ENCODE results near the gene P2RY13. TPM values are rescaled to one million over a fixed set of nuclear protein-coding genes. Genes with fewer than 3 reads are reported as not detected.

The P2RY13 gene
- total RNA-seq, 2 experiments from 2014 or later, result not detected

DNA sequence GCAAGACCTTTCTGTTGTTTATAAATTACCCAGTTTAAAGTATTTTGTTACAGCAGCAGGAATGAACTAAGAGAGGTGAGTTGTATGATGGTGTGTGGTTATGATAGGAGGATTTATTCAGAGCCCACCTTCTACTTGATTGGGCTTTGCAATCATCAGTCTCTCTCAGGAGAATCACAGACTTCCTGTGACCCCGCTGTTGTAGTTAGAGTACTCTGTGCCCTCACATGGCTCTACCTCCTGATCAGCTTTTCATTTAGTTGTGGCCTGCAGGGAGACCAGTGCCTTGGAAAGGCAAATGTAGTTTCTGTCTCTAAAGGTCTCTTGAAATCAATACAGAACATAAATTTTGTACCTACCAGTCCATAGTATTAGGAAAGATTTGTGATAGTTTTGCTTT, 43.4 kb downstream of the P2RY13 start:
- Mint-ChIP-seq H3K4me1 (ENCODE audit: low read depth) (peaks cover 27% of the 10 kb centered on the region), H3K36me3 (ENCODE audit: low read depth) (no peaks in the 10 kb centered on the region), H3K27ac (no peak overlapping the region), H3K9me3 (ENCODE audit: insufficient read depth) (no peaks in the 10 kb centered on the region), H3K4me3 (no peak overlapping the region), H3K27me3 (ENCODE audit: low read depth) (no peaks in the 10 kb centered on the region)
- ATAC-seq (no peak), DNase-seq (no peak)
- ChIA-PET CTCF (interaction anchor here (1.0 to 6.6 kb wide), 6 partner anchors 8 to 123 kb away, joined by 4 to 67 read pairs (median 6); partner anchors contain the start of genes P2RY13 and P2RY14), POLR2A (no interaction called here)

DNA sequence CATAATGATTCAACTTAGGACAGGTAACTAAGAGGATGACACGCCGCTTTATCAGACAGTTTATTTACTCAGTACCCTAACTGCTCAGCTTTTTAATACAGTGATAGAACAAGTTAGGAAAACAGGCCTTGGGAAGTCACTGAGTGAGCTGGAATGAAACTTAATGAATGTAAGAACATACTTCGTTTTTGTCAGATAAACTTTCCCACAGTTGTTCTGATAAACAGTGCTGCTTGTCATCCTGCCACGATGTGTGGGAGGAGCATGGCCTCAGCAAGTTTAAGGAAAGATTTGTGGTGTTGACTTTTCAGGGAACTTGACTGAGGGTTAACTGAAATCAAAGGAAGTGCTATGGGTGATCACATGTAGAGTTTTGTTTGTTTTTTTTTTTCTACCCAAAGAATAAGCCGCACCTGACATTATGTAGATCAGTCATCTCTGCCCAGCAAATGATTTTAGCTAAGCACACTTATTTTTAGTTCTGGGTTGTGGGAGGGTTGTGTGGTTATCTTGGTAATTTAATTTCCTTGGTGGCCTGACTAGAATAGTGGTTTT, 45.4 kb downstream of the P2RY13 start:
- ATAC-seq (peak; percentile 70), DNase-seq (no peak)
- Mint-ChIP-seq H3K27me3 (ENCODE audit: low read depth) (no peaks in the 10 kb centered on the region), H3K36me3 (ENCODE audit: low read depth) (no peaks in the 10 kb centered on the region), H3K27ac (peak overlapping the region; percentile 10), H3K4me1 (ENCODE audit: low read depth) (peaks cover 40% of the 10 kb centered on the region), H3K9me3 (ENCODE audit: insufficient read depth) (no peaks in the 10 kb centered on the region), H3K4me3 (no peak overlapping the region)
- POLR2A ChIA-PET, result interaction anchor here (1.3 kb wide), 1 partner anchor 56 kb away, joined by 3 read pairs; no protein-coding TSS in a partner anchor
- CTCF ChIA-PET, result interaction anchor here (0.7 to 6.6 kb wide), 10 partner anchors 16 to 147 kb away, joined by 3 to 67 read pairs (median 4); no protein-coding TSS in a partner anchor

DNA sequence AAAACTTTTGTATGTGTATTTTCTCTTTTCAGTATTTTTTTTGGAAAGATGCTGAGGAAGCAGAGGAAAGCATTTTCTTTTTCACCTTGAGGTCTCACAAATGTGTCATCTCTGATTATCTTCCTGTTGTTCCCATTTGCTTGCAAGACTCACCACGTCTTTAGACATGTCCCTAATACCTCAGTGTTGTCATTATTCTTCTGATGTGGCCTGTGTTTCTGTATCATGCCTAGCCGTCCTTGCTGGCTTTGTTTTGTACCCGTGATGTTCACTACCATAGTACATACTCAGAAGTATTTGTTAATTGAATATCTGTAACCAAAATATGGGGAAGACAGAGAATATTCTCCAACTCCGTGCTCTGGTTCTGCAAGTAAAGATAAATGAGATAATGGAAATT, 46.0 kb downstream of the P2RY13 start:
- Mint-ChIP-seq H3K4me3 (no peak overlapping the region), H3K36me3 (ENCODE audit: low read depth) (no peaks in the 10 kb centered on the region), H3K4me1 (ENCODE audit: low read depth) (peaks cover 46% of the 10 kb centered on the region), H3K27ac (peak overlapping the region; percentile 60), H3K9me3 (ENCODE audit: insufficient read depth) (no peaks in the 10 kb centered on the region), H3K27me3 (ENCODE audit: low read depth) (no peaks in the 10 kb centered on the region)
- DNase-seq (no peak), ATAC-seq (peak; percentile 38)
- ChIA-PET CTCF (interaction anchor here (0.8 to 9.6 kb wide), 9 partner anchors 54 to 127 kb away, joined by 4 to 408 read pairs (median 8); no protein-coding TSS in a partner anchor), POLR2A (interaction anchor here (1.3 kb wide), 1 partner anchor 55 kb away, joined by 3 read pairs; no protein-coding TSS in a partner anchor)

DNA sequence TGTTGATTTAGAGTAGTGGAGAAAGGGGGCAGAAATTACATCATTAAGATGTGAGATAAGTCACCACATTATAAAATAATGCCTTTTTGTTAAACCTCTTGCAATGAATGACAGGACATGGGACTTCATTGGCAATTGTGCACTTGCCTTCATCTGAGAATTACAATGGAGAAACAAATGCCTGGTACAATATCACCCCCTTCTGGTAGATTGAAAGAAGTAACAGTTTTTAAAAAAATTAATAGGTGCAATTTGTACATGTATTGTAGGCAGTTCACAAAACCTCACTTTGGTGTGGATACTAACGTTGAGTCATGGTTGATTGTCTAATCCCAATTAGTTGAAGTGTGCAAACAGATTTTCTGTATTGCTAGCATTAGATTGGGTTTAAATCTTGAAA, 46.4 kb downstream of the P2RY13 start:
- POLR2A ChIA-PET, result interaction anchor here (1.1 kb wide), 1 partner anchor 54 kb away, joined by 3 read pairs; no protein-coding TSS in a partner anchor
- no peak for DNase-seq
- H3K9me3 Mint-ChIP-seq (ENCODE audit: insufficient read depth), result no peaks in the 10 kb centered on the region

DNA sequence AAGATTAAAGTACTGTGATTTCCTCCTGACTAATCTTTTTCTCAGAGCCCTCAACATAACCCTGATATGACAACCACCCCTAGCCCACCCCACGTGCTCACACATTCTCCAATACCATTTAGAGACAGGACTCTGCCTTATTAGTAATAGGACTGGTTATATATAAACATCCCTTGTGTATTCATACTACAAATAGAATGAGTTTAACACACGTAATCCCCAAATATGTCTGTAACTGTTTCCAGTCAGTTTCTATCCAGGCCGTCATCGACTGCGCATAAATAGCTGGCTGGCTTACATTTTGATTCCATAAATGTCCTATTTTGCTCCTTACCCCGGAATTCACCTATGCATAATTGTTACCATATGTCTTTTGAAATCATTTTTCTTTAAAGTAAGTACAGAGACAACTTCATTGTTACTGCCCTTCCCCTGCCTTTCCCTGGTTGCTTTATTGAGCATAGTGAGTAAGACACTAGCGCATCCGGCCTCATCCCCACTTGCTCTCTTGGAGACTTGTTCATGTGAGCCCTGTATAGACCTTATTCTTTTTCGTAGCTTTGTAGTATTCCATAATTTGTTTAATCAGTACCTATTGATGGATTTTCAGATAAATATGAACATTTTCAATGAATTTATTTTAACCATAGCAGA, 47.6 kb downstream of the P2RY13 start:
- POLR2A ChIA-PET, result interaction anchor here (0.6 to 1.1 kb wide), 2 partner anchors 53 to 885 kb away, joined by 3 read pairs; no protein-coding TSS in a partner anchor
- no peaks in the 10 kb centered on the region for H3K9me3 Mint-ChIP-seq (ENCODE audit: insufficient read depth)
- H3K27me3 Mint-ChIP-seq (ENCODE audit: low read depth), result no peaks in the 10 kb centered on the region
- ATAC-seq, result no peak
- H3K4me1 Mint-ChIP-seq (ENCODE audit: low read depth), result peaks cover 56% of the 10 kb centered on the region
- H3K36me3 Mint-ChIP-seq (ENCODE audit: low read depth), result no peaks in the 10 kb centered on the region
- DNase-seq, result no peak
- no peak overlapping the region for H3K4me3 Mint-ChIP-seq
- CTCF ChIA-PET, result interaction anchor here (0.6 to 9.6 kb wide), 20 partner anchors 11 to 126 kb away, joined by 3 to 408 read pairs (median 6); no protein-coding TSS in a partner anchor
- no peak overlapping the region for H3K27ac Mint-ChIP-seq

More for the DNA sequence above, 46.4 kb downstream of the P2RY13 start:
- Mint-ChIP-seq H3K27me3 (ENCODE audit: low read depth) (no peaks in the 10 kb centered on the region), H3K36me3 (ENCODE audit: low read depth) (no peaks in the 10 kb centered on the region), H3K4me1 (ENCODE audit: low read depth) (peaks cover 51% of the 10 kb centered on the region), H3K27ac (no peak overlapping the region), H3K4me3 (no peak overlapping the region)
- CTCF ChIA-PET, result interaction anchor here (0.6 to 9.6 kb wide), 19 partner anchors 10 to 127 kb away, joined by 3 to 408 read pairs (median 5); no protein-coding TSS in a partner anchor
- peak; percentile 62 for ATAC-seq

DNA sequence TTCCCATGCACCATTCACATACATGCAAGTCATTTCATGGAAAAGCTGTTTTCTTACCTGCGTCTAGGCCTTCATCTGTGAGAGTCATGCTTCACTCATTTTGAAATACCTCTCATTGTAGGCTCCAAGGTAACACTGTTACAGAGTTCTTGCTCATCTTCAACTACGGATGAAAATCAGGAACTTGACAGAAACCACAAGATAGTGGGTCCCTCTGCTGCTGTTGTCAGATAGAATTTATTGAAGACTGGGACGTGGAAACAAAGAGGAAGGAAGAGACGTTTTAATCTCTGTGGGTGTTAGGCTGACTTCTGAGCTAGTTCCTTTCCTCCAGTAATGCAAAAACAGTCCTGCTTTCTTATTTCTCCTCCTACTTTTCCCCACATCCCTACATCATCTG, 51.1 kb downstream of the P2RY13 start, which contains the start of gene P2RY14:
TSS of gene P2RY14 (minus strand) at position 313 of the 400 bp plus-strand sequence. CDS start 64,226 bp downstream, outside the sequence.
- CTCF ChIA-PET, result interaction anchor here (0.9 to 9.6 kb wide), 15 partner anchors 9 to 560 kb away, joined by 3 to 408 read pairs (median 4); no protein-coding TSS in a partner anchor
- no peaks in the 10 kb centered on the region for H3K9me3 Mint-ChIP-seq (ENCODE audit: insufficient read depth)
- DNase-seq (no peak), ATAC-seq (no peak)
- H3K4me3 Mint-ChIP-seq, result peak within 1 kb of the TSS; percentile 46
- H3K27me3 Mint-ChIP-seq (ENCODE audit: low read depth), result no peaks in the 10 kb centered on the region
- POLR2A ChIA-PET, result interaction anchor here (0.8 to 1.7 kb wide), 5 partner anchors 10 to 516 kb away, joined by 3 to 4 read pairs (median 3); no protein-coding TSS in a partner anchor
- H3K4me1 Mint-ChIP-seq (ENCODE audit: low read depth), result peaks cover 70% of the 10 kb centered on the region
- H3K36me3 Mint-ChIP-seq (ENCODE audit: low read depth), result no peaks in the 10 kb centered on the region
- H3K27ac Mint-ChIP-seq, result peak within 1 kb of the TSS; percentile 71

DNA sequence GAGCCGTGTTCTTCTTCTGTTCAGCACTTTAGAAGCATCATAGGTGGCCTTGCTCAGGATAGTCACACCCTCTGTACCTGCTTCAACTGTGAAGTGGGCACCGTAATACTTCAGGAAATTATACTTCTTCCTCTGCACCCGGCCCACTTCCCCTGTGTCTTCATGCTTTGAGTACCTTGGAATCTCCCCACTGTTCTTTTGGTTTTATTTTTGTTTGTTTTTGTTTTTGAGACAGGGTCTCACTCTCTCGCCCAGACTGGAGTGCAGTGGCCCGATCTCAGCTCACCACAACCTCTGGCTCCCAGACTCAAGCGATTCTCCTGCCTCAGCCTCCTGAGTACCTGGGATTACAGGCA, 52.7 kb downstream of the P2RY13 start:
- DNase-seq (peak; percentile 38), ATAC-seq (peak; percentile 67)
- H3K27ac Mint-ChIP-seq, result peak overlapping the region; percentile 76
- H3K27me3 Mint-ChIP-seq (ENCODE audit: low read depth), result no peaks in the 10 kb centered on the region
- ChIA-PET CTCF (interaction anchor here (1.4 to 9.6 kb wide), 3 partner anchors 47 to 131 kb away, joined by 4 to 408 read pairs (median 185); no protein-coding TSS in a partner anchor), POLR2A (interaction anchor here (0.9 to 1.7 kb wide), 3 partner anchors 57 to 106 kb away, joined by 3 to 5 read pairs (median 4); no protein-coding TSS in a partner anchor)
- peaks cover 3% of the 10 kb centered on the region for H3K36me3 Mint-ChIP-seq (ENCODE audit: low read depth)
- peak overlapping the region; percentile 59 for H3K4me3 Mint-ChIP-seq
- H3K9me3 Mint-ChIP-seq (ENCODE audit: insufficient read depth), result no peaks in the 10 kb centered on the region
- peaks cover 64% of the 10 kb centered on the region for H3K4me1 Mint-ChIP-seq (ENCODE audit: low read depth)

Other genes starting within 250 kb of the P2RY13 start
- under 1 TPM; 0.76 to 0.79 TPM for gene MED12L, start 243.9 kb downstream of the P2RY13 start, total RNA-seq
- gene GPR171, start 126.3 kb downstream of the P2RY13 start, total RNA-seq, result 100 to 1,000 TPM; 115 to 124 TPM
- under 1 TPM; 0.60 to 0.63 TPM for gene P2RY14, start 51.0 kb downstream of the P2RY13 start, total RNA-seq
- gene GPR87, start 12.7 kb downstream of the P2RY13 start, total RNA-seq, result not detected
- gene P2RY12, start 55.2 kb upstream of the P2RY13 start, total RNA-seq, result not detected
- gene IGSF10, start 131.5 kb upstream of the P2RY13 start, total RNA-seq, result not detected